T-helper 1 cell treated with Interleukin-12 subunit alpha and Interleukin-12 subunit beta and Interleukin-4 antibody, amounts not matched to agents 30 μg/mL and 1 μg/mL, for 36 hours (primary cell): ENCODE results near the gene HECW1.
"Not testable (repeated sequence)": the region's sequence is repeated elsewhere in the genome, so short reads cannot be mapped to it uniquely, and the experiment has no call there.

Source experiments
- H3K27ac Mint-ChIP-seq: one replicate; pipeline ENCODE4 v1.8.0; 2021; ENCODE audit warnings: mild to moderate bottlenecking, mixed read lengths
- H3K27me3 Mint-ChIP-seq: one replicate; pipeline ENCODE4 v1.8.0; 2021; ENCODE audit warnings: low read depth, mixed read lengths
- H3K36me3 Mint-ChIP-seq: one replicate; pipeline ENCODE4 v1.8.0; 2021; ENCODE audit warnings: low read depth, mixed read lengths
- H3K4me1 Mint-ChIP-seq: one replicate; pipeline ENCODE4 v1.8.0; 2021; ENCODE audit warnings: low read depth, mixed read lengths
- H3K4me3 Mint-ChIP-seq: one replicate; pipeline ENCODE4 v1.8.0; 2021; ENCODE audit warnings: mild to moderate bottlenecking, moderate library complexity, mixed read lengths
- H3K9me3 Mint-ChIP-seq: one replicate; pipeline ENCODE4 v1.8.0; 2021; ENCODE audit warnings: mixed read lengths

HECW1 gene

DNA sequence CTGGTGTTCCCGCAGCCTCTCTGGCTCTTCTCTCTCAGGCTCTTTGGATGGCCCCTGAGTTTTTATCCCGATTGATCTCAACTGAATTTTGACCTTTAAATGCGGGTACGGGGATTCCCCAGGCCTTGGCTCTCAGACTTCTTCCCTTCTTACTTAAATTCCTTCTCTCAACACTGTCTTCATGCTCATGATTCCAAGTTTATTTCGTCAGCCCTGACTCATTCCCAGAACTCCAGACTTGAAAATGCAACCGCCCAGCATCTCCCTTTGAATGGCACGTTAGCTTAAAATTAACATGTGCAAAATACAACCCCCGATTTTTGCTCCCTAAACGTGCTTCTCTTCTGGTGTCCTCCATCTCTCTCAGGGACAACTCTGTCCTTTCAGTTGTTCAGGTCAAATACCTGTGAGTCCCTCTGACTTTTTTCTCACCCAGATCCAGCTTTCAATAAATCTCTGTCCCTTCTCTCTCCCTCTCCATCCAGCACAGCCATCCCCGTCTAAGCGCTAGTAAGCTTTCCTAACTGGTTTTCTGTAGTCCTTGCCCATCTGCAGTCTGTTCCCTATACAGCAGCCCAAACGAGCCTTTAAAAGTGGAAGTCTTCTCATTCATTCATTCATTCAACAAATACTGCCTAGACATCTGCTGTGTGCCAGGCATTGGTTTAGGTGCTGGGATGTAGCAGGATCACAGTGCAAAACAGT lies 7.1 kb downstream of the HECW1 start:
- Mint-ChIP-seq H3K9me3 (no peaks in the 10 kb centered on the region), H3K27me3 (peaks cover 33% of the 10 kb centered on the region), H3K4me3 (no peak overlapping the region)

DNA sequence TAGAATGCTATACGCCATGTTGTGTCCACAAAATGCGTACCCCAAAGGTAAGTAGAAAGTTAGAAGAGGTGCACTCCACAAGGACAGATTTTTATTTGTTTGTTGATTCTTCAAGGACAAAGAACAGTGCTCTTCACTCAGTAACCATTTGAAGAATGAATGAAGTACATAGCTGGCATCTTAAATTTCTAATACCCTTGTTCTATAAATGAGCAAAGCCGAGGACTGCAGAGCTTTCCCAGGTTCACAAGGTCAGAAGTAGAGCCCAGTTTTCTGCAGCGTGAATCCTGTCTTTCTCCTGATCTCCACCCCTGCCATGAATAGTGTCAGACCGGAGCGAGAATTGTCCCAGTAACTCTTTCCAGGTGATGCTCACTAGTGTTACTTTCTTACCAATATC lies 9.5 kb downstream of the HECW1 start:
- no peak overlapping the region for H3K27ac Mint-ChIP-seq
- H3K9me3 Mint-ChIP-seq: no peaks in the 10 kb centered on the region
- no peaks in the 10 kb centered on the region for H3K4me1 Mint-ChIP-seq

More for the DNA sequence above, 7.1 kb downstream of the HECW1 start:
- H3K36me3 Mint-ChIP-seq: no peaks in the 10 kb centered on the region
- H3K27ac Mint-ChIP-seq: no peak overlapping the region
- no peaks in the 10 kb centered on the region for H3K4me1 Mint-ChIP-seq

DNA sequence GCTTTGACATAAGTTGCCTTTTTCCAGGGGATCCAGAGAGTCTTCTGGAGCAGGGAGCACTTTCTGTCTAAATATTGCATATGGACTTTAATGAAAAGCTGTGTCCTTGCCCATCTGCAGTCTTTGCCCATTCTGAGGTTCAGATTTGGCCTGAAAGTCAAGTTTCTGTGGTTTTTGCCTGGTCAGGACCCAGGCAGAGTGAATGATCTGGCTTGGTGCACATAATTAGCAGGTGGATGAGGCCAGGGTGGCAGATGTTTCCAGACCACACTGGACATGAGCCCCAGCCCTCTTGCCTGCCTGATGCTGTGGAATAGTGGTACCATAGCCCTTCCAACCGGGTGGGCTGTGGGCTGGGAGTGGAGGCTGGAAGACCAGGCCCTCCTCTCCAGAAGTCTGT lies 11.0 kb downstream of the HECW1 start:
- H3K4me3 Mint-ChIP-seq: no peak overlapping the region
- H3K4me1 Mint-ChIP-seq: no peaks in the 10 kb centered on the region
- no peaks in the 10 kb centered on the region for H3K9me3 Mint-ChIP-seq
- no peaks in the 10 kb centered on the region for H3K36me3 Mint-ChIP-seq
- no peak overlapping the region for H3K27ac Mint-ChIP-seq
- peaks cover 6% of the 10 kb centered on the region for H3K27me3 Mint-ChIP-seq

More for the DNA sequence above, 9.5 kb downstream of the HECW1 start:
- Mint-ChIP-seq H3K27me3 (peaks cover 15% of the 10 kb centered on the region), H3K4me3 (no peak overlapping the region), H3K36me3 (no peaks in the 10 kb centered on the region)

DNA sequence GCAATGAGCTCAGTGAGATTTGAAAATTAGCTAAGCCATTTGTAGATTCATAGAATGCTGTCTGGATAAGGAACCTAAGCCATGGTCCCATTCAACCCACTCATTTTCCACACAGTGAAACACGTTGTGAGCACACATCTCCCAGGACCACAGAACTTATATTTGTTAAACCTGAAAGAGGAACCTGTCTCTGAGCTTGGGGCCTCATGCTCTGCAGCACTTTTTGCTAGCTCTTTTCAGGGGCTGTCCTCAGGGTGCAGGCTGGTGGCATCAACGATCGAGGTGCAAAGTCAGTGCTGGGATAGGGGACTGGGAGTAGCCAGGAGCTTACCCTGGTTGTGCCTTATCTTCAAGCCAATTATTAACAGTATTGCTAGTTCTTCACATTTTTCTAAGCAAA lies 11.9 kb downstream of the HECW1 start:
- H3K27me3 Mint-ChIP-seq: peaks cover 6% of the 10 kb centered on the region
- no peak overlapping the region for H3K4me3 Mint-ChIP-seq
- H3K4me1 Mint-ChIP-seq: no peaks in the 10 kb centered on the region
- H3K9me3 Mint-ChIP-seq: no peaks in the 10 kb centered on the region
- H3K36me3 Mint-ChIP-seq: no peaks in the 10 kb centered on the region
- H3K27ac Mint-ChIP-seq: no peak overlapping the region

DNA sequence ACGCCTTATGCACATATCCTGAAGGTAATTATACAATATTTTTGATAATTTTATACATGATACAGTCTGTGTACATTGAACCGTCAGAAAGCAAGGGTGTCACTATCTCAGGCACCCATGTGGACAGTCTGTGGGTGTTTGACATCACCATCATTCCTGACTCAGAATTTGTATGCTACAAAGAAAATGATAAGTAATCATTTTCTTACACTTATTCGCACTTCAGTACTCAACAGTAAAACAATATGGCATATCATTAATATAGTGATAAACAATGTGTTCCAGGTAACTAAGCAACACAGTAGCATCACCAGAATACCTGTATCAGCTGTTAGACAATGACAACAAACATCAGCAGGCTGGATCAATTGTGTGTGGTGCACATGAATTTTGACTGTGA lies 17.9 kb downstream of the HECW1 start:
- peaks cover 7% of the 10 kb centered on the region for H3K27me3 Mint-ChIP-seq
- H3K4me3 Mint-ChIP-seq: no peak overlapping the region
- H3K9me3 Mint-ChIP-seq: no peaks in the 10 kb centered on the region
- no peak overlapping the region for H3K27ac Mint-ChIP-seq
- no peaks in the 10 kb centered on the region for H3K4me1 Mint-ChIP-seq
- H3K36me3 Mint-ChIP-seq: no peaks in the 10 kb centered on the region

DNA sequence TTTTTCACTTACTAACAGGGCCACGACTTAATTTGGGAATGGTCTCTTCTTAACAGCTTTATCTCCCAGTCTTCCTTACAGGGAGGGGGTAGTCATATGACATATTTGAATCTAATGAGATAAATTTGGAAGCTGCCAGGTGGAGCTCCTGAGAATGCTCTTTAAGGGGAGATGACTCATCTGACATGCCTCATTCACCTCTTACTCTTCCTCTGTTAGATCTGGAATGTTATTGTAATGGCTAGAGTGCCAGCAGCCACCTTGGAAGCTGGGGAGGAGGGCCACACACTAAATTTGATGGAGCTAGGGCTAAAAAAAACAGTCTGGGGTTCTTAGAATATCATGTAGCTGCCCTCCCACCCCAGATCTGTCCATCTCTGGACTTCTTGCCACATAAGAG lies 22.7 kb downstream of the HECW1 start:
- Mint-ChIP-seq H3K27ac (no peak overlapping the region), H3K36me3 (no peaks in the 10 kb centered on the region), H3K4me3 (no peak overlapping the region), H3K4me1 (no peaks in the 10 kb centered on the region), H3K27me3 (peaks cover 10% of the 10 kb centered on the region), H3K9me3 (no peaks in the 10 kb centered on the region)

DNA sequence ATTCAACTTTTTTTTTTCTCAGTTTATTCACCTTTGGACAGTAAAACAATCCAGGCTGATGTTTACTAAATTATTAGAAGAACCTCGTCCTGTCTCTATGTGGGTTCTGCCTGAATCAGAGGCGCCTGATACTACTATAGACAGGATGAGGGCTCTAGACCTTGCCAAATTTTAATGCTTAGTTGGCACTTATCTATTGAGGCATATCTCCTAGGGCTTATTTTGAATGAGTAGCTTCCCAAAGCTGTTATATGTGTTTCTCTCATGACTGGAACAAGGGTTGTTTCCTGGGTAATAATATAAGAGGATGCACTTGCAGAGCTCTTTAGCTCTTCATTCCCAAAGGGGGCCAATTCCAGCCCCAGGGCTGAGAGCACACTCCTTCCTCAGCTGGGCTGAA lies 23.6 kb downstream of the HECW1 start:
- no peak overlapping the region for H3K4me3 Mint-ChIP-seq
- no peaks in the 10 kb centered on the region for H3K4me1 Mint-ChIP-seq
- no peak overlapping the region for H3K27ac Mint-ChIP-seq
- H3K9me3 Mint-ChIP-seq: no peaks in the 10 kb centered on the region
- H3K36me3 Mint-ChIP-seq: no peaks in the 10 kb centered on the region
- H3K27me3 Mint-ChIP-seq: peaks cover 10% of the 10 kb centered on the region

DNA sequence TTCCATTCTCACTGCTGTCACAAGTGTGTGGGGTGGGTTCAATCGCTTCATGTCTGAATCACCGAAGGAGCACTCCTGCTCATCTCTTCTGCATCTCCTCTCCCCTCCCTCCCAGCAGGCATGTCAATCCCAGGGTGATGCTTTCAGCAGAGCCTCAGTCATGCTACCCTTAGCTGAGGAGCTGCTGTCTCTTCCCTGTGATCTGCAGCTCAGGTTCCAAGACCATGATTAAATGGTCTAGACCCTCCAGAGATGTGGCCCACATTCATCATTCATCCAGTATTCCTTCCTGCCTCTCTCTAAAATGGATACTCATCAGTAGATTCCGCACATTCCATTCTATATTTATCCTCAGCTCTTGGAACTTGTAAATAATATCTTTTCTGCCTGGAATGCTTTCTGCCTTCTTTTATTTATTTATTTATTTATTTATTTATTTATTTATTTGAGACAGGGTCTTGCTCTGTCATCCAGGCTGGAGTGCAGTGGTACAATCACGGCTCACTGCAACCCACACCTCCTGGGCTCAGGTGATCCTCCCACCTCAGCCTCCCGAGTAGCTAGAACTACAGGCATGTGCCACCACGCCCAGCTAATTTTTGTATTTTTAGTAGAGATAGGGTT lies 24.8 kb downstream of the HECW1 start:
- not testable (repeated sequence) for H3K9me3 Mint-ChIP-seq, H3K4me3 Mint-ChIP-seq, H3K27ac Mint-ChIP-seq, H3K36me3 Mint-ChIP-seq, H3K4me1 Mint-ChIP-seq, H3K27me3 Mint-ChIP-seq

DNA sequence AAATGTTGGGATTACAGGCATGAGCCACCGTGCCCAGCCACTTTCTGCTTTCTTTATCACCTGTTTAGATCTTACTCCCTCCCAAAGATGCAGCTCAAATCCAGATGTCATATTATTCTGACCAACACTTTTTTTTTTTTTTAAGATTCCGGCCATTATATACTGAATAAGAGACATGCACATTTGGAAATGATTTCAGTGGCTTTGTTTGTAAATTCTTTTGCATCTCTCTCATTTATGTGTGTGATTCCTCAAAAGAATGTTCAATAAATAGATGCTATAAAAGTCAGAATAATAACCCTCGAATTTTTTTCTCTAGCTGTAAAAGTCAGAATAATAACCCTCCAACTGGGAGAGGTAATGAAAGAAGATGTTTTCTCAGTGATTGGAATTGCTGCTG lies 25.4 kb downstream of the HECW1 start:
- no peak overlapping the region for H3K27ac Mint-ChIP-seq
- no peaks in the 10 kb centered on the region for H3K4me1 Mint-ChIP-seq
- no peaks in the 10 kb centered on the region for H3K36me3 Mint-ChIP-seq
- no peak overlapping the region for H3K4me3 Mint-ChIP-seq
- H3K9me3 Mint-ChIP-seq: no peaks in the 10 kb centered on the region
- peaks cover 7% of the 10 kb centered on the region for H3K27me3 Mint-ChIP-seq

DNA sequence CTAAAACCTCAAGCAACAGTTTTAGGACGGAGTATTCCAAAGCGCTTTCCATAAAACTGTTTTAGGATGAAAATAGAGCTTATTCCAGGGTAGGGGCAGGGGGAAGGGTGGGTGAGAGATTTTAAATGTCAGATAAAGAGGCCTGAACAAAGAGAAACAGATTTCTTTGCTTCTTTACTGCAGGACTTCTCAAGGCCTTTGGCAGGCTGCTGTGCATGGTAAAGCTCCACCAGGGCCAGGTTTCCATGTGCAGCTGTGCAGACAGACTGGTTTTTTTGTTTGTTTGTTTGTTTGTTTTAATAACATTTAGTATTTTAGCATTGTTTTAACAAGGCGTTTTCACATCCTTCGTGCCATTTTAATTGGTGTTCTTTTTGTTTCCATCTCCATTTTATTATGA lies 26.3 kb downstream of the HECW1 start:
- Mint-ChIP-seq H3K9me3 (no peaks in the 10 kb centered on the region), H3K4me3 (no peak overlapping the region), H3K27me3 (peaks cover 3% of the 10 kb centered on the region), H3K4me1 (no peaks in the 10 kb centered on the region), H3K36me3 (no peaks in the 10 kb centered on the region), H3K27ac (no peak overlapping the region)

DNA sequence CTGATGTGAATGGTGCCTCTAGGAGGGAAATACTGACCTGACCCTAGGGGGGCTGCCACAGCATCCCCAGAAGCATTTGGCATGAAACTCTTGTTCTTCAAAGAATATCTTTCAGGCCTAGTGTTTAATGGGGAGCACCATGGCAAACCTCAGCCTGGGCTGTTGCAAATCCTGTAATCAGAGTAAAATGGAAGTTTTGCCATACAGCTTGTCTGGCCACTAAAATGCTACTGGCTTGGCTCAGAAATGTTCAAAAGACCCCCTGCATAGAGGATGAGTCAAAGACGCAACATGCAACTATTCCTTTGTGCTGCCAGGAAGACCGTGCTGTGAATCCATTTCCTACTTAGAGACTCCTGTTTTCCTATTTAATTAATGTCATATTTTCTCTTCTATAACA lies 26.7 kb downstream of the HECW1 start:
- Mint-ChIP-seq H3K27me3 (peaks cover 3% of the 10 kb centered on the region), H3K9me3 (no peaks in the 10 kb centered on the region), H3K4me3 (no peak overlapping the region), H3K27ac (no peak overlapping the region), H3K36me3 (no peaks in the 10 kb centered on the region), H3K4me1 (no peaks in the 10 kb centered on the region)

DNA sequence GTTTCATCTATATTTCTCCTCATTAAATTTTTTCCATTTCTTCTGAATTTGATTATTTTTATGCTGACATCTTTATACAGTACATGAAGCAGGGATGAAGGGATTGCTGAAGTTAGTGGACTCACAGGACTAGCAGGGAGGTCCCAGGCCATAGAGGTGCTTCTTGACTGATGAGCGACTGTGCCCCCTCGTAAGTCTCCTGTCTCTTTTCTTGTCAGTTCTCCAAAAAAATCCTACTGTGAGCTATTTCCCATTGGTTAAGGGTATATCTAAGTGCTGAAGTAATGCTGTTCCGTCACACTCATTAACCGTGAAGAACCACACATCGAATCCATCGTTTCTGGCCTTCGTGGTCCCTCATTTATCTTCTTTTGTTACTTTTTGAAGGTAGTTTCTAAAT lies 27.7 kb downstream of the HECW1 start:
- Mint-ChIP-seq H3K9me3 (no peaks in the 10 kb centered on the region), H3K27ac (no peak overlapping the region), H3K4me3 (no peak overlapping the region), H3K27me3 (peaks cover 3% of the 10 kb centered on the region), H3K4me1 (no peaks in the 10 kb centered on the region), H3K36me3 (no peaks in the 10 kb centered on the region)

DNA sequence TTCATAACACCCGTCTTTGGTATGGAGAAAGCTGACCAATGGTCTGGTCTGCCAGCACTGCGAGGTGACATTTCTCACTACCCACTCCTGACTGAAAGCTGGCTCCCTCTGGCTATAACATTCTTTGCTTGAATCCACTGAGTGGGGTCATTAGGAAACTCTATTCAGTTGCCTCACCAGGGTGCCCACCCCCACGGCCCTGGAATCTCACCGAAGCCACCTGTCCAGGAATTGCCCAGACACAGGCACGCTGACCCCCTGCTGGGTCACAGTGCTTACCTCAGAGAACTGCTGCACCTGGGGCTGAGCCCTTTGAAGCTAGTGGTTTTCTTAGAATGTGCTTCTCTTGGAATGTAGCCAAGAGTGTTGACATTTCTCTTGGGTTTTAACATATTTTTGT lies 28.6 kb downstream of the HECW1 start:
- H3K27ac Mint-ChIP-seq: no peak overlapping the region
- peaks cover under 1% of the 10 kb centered on the region for H3K27me3 Mint-ChIP-seq
- no peaks in the 10 kb centered on the region for H3K4me1 Mint-ChIP-seq
- no peaks in the 10 kb centered on the region for H3K36me3 Mint-ChIP-seq
- H3K9me3 Mint-ChIP-seq: no peaks in the 10 kb centered on the region
- no peak overlapping the region for H3K4me3 Mint-ChIP-seq

DNA sequence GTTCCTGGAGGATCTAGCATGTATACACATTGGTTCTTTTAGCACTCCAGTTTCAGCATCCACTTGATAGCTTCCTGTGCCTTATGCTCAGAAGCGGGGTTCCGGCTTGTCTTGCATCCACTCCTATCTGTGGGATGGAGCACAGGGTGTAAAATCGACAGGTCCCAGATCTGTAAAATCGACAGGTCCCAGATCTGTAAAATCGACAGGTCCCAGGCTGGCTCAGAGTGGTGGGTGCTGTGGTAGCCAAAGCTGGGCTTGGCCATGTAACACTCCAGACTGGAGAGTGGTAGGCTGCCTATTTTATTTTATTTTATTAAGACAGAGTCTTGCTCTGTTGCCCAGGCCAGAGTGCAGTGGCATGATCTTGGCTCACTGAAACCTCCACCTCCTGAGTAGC lies 30.3 kb downstream of the HECW1 start:
- Mint-ChIP-seq H3K27ac (no peak overlapping the region), H3K4me1 (no peaks in the 10 kb centered on the region), H3K27me3 (peaks cover 3% of the 10 kb centered on the region), H3K36me3 (no peaks in the 10 kb centered on the region), H3K4me3 (no peak overlapping the region), H3K9me3 (no peaks in the 10 kb centered on the region)

DNA sequence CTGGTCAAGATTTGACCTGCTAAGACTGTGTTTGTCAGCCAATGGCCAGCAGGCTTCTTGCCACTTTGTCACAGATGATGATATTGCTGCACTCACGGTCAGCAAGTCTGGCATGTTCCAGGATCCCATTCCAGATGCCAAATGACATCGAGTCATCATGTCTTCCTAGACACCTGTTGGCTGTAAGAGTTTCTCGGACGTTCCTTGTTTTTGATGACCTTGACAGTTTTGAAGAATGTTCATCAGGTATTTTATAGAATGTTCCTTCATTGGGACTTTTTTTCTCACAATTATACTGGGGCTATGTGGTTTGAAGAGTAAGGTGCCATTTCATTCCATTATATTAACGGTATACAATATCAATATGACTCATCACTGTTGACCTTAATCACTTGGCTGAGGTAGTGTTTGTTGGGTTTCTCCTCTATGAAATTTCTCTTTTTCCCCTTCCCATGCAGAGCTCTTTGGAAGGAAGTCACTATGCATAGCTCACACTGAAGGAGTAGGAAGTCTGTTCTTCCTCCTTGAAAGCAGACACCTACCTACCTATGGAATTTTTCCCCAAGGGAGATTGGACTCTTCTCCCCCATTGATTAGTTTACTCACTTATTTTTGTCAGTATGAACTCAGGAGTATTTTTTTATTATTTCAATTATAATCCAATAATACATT lies 31.6 kb downstream of the HECW1 start:
- no peaks in the 10 kb centered on the region for H3K9me3 Mint-ChIP-seq
- no peak overlapping the region for H3K4me3 Mint-ChIP-seq
- no peaks in the 10 kb centered on the region for H3K4me1 Mint-ChIP-seq
- peaks cover 3% of the 10 kb centered on the region for H3K27me3 Mint-ChIP-seq
- no peak overlapping the region for H3K27ac Mint-ChIP-seq
- H3K36me3 Mint-ChIP-seq: no peaks in the 10 kb centered on the region
